Umbilical cord (tissue), 2 donors: Measurements from ENCODE around the gene ACOD1. TPM values are rescaled to one million over a fixed set of nuclear protein-coding genes. Genes with fewer than 3 reads are reported as not detected.
A peak's percentile ranks its signal among the peaks of the same experiment; 100 is the strongest.
"Not testable (repeated sequence)": the region's sequence is repeated elsewhere in the genome, so short reads cannot be mapped to it uniquely, and the experiment has no call there.

Experiments
- DNase-seq: peaks from one replicate; pipeline ENCODE4 v3.0.0-alpha.2; 2015; ENCODE audit warnings: low spot score
- total RNA-seq: library from RNA; depleted of rRNA; stranded (reverse); fragments of >200 nt; gene quantifications from one replicate; pipeline ENCODE4 v1.2.3, GENCODE V29; 2014; ENCODE audit warnings: low replicate concordance; ENCODE audit not compliant: insufficient read depth

The ACOD1 gene
- not detected for total RNA-seq

DNA sequence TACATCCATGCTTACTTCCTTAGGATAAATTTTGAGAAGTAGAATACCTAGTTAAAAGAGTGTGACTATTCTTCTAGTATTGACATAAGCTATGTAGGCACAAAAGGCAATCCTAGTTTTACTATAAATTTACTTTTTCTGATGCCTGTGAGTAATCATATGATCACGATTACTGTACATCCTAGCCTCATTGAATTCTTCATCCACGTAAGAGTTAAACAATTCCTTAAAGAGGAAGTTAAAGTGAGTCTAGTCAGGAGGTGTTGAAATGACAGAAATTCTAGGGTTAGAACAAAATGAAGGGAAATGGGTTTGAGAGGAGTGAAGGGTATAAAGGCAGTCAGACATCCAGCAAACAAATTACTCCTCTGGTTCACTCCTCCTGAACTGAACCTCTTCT is at the start of gene ACOD1:
TSS of gene ACOD1 (plus strand) at position 363 of the 400 bp plus-strand sequence. CDS start 48 bp downstream, outside the sequence.
- no peak for DNase-seq

DNA sequence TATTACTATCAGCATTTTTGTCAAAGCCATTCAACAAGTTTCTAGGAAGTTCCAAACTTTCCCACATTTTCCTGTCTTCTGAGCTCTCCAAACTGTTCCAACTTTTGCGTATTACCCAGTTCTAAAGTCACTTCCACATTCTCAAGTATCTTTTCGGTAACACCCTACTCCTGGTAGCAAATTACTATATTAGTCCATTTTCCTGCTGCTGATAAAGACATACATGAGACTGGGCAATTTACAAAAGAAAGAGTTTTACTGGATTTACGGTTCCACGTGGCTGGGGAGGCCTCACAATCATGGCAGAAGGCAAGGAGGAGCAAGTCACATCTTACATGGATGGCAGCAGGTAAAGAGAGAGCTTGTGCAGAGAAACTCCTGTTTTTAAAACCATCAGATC is 49.2 kb upstream of the ACOD1 start:
- not testable (repeated sequence) for DNase-seq

DNA sequence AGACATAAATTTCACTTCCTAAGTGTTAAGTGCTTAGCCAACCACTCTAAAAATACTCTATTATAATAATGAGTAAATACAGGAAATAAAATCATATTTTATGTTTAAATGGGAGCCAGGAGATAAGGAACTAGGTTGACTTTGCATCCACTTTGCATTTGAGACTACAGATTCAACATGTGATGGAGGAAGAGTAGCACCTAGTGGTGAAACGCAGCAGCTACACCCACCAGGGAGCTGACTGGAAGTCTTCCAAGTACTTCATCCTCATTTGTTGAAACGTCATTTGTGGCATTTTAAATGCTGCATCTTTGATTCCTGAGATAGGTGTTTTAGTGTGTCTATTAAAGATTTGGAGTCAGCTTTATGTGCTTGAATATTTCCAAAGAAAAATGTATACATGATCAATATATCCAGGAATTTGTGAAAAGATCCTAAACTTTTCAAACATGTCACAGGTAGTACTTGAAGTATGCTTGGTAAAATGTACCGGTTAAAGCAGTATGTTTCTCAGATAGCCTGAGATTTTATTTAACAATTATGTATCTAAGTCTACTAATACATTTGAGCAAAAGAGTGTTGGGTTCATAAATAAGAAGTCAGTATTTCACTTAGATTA is 44.7 kb upstream of the ACOD1 start:
- DNase-seq: peak; percentile 84

DNA sequence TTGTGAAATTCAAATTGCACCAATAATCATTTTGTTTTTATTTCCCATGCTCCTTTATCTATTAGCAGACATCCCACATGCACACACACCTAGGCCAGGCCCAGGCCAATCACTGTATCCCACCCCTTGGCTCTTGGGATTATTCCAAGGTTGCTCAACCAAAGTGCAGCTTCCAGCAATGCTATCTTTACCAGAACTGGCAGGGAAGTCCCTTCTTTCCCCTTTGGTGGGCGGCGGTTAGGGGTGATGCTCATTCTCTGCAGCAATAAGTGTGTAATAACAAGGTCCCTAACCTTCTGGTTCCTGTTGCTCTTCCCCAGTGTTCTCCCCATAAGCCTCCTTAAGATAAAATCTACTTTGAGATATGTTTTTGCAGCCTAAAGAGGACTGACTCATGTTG is 43.8 kb upstream of the ACOD1 start:
- peak; percentile 81 for DNase-seq

DNA sequence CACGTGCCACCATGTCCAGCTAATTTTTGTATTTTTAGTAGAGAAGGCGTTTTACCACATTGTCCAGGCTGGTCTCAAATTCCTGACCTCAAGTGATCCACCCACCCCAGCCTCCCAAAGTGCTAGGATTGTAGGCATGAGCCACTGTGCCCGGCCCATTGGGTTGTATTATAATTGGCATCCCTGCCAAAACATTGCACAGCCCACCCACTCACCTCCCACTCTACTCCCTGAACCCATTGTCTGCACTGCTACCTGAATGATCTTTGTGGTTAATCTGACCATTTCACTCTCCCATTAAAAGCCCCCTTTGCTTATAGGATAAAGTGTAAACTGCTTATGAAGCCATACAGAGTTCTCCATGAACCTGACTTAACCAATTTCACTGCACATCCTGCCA is 35.8 kb upstream of the ACOD1 start:
- DNase-seq: no peak

DNA sequence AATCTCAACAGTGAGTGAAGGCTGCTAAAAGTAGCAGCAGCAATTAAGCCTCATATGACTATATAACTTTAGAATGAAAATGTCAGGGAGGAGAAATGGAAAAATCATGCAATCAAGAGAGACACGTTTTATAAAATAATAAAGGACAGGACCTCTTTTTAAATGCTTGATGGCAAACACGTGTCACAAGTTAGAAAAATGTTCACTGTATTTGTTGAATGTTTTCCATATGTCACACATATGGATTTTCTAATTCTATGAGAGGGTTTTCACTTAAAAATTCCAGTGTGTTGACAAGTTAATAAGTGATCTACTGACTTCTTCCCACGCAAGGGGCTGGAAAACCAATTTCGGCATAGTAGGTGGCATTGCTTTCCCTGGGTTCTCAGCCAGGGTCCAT is 34.4 kb upstream of the ACOD1 start:
- DNase-seq: no peak

DNA sequence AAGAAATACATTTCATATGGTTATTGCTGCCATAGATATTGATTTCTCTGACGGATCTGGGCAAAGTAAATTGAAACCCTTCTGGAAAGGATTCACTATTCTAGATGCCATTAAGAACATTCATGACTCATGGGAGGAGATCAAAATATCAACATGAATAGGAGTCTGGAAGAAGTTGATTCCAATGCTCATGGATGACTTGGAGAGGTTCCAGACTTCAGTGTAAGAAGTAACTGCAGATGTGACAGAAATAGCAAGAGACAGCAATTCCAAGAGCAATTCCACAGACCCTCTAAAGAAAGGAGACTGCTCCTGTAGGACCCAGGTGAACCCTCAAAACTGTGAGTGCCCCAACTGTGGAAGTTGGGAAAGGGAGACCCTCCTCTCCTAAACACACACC is 31.2 kb upstream of the ACOD1 start:
- DNase-seq: peak; percentile 19

DNA sequence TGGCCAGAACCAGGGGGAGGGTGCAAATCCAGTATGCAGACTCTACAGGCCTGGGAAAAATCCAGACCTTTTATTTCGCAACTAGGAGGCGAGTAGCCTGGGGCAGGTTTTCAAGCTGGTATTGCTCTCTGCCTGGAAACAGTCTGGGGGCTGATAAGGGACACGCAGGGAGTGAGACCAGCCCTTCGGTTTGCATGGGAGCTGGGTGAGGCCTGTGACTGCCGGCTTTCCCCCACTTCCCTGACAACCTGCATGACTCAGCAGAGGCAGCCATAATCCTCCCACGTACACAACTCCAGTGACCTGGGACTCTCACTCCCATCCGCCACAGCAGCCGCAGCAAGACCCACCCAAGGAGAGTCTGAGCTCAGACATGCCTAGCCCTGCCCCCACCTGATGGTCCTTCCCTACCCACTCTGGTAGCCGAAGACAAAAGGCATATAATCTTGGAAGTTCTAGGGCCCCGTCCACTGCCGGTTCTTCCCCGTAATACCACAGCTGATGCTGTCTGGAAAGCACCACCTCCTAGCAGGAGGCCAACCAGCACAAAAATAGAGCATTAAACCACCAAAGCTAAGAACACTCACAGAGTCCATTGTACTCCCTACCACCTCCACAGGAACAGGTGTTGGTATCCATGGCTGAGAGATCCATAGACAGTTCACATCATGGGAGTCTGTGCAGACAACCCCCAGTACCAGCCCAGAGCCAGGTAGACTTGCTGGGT is 30.4 kb upstream of the ACOD1 start:
- peak; percentile 21 for DNase-seq

DNA sequence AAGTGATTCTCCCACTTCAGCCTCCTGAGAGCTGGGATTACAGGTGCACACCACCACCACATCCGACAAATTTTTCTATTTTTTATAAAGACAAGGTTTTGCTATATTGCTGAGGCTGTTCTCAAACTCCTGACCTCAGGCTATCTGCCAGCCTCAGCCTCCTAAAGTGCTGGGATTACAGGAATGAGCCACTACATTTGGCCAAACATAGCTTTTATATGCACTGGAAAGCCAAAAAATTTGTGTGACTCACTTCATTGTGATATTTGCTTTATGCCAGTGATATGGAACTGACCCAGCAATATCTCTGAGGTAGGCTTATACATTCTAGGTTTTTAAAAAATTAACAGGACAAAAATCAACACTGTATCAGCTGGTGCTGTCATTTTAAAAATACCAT is 26.8 kb upstream of the ACOD1 start:
- no peak for DNase-seq

DNA sequence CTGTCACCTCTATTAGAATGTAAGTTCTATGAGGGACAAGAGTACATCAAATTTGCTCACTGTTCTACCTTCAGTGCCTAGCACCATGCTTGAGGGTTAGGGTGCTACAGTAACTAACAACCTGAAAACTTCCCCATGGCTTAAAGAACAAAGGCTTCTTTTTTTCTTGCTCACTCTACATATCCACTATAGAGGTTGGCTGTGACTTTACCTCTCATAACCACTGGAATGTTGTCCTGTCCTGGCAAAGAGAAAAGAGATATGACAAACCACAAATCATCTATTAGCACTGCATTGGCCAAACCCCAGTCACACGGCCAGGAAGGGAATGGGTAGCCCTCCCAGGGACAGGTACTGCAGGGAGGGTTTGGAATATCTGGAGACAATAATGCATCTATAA is 23.2 kb upstream of the ACOD1 start:
- DNase-seq: no peak

DNA sequence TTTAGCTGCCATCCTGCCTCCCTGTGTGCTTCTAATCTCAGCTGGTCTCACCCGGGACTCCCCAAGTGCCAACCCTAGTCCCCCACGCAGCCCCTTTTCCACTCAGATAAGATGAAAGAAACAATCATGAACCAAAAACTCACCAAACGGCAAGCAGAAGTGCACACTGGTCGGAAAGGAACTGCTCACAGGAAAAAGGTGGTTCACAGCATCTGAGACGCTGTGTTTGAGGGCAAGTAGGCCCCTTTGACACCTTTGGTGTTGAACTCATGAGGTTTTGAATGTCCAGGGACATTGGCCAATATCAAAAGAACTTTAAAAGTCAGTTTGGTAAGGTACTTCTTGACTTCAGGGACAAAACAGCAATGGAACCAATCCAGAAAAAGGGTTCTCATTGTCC is 20.4 kb upstream of the ACOD1 start:
- no peak for DNase-seq

DNA sequence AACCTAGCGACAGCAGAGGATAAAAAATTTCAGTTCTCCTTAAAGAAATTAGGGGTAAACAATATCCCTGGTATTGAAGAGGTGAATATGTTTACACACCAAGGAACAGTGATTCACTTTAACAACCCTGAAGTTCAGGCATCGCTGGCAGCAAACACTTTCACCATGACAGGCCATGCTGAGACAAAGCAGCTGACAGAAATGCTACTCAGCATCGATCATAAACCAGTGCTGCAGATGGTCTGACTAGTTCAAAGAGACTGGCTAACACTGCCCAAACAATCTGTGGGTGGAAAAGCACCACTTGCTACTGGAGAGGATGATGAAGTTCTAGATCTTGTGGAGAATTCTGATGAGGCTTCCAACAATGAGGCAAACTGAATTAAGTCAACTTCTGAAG is 19.9 kb upstream of the ACOD1 start:
- DNase-seq: no peak

DNA sequence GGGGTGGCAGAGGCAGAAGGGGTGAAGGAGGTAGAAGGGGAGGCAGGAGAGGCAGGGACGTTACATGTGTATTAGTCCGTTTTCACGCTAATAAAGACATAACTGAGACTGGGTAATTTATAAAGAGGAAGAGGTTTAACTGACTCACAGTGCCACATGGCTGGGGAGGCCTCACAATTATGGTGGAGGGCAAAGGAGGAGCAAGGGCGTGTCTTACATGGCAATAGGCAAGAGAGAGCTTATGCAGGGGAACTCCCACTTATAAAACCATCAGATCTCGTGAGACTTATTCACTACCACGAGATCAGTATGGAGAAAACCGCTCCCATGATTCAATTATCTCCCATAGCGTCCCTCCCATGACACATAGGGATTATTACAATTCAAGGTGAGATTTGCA is 19.0 kb upstream of the ACOD1 start:
- DNase-seq: no peak

DNA sequence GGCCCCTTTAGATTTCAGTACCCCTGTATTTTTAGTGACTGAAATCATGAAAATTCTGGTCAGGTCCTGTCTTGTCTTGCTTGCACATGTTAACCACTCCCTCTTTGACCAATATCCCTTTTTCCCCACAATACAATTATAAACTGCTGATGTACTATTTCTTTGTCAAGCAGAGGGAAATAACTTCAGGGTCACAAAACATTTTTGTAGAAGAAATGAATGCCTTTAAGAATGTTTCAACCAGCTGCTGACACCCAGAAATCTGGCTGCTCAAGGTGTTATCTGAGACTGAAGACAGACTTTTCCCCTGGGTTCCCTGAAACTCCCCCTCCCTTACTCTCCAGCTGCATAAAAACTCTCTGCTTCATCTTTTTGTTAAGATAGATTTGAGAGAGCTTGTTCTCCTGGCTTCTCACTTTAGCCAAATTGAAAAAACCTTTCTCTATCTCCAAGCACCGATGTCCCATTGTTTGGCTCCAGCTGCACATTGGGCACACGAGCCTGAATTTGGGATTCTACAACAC is 18.4 kb upstream of the ACOD1 start:
- no peak for DNase-seq

DNA sequence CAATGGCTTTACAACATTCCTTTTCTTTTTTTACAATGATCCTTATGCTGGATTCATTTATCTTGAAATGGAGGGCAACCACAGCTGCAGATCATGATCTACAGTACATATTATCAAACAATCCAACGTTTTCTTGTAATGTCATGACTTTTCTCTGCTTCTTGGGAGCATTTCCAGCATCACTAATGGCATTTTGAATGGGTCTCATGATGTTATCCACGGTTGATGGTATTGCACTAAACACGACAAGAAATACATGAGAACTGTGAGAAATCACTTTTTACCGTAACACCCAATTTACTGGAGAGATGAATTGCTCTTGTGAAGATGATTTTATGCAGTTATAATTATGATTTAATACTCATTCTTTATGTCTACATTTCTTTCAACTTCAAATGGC is 16.2 kb upstream of the ACOD1 start:
- no peak for DNase-seq

DNA sequence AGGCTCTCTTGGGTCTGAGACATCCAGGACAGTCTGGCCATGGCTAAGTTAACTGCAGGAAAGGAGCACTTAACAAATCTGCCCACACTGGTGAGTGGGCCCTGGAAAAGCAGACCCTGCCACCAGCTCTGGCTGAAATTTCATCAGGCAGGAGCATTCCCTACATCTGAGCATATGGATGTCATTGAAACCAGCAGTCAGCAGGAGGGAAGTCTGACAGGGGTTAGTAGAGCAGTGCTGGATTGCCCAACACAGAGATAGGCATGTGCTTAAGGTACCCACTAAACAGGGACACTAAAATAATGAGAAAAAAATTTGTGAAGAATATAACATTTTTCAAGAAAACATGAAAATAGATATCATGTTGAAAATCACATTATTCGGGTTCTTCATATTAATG is 13.6 kb upstream of the ACOD1 start:
- no peak for DNase-seq

DNA sequence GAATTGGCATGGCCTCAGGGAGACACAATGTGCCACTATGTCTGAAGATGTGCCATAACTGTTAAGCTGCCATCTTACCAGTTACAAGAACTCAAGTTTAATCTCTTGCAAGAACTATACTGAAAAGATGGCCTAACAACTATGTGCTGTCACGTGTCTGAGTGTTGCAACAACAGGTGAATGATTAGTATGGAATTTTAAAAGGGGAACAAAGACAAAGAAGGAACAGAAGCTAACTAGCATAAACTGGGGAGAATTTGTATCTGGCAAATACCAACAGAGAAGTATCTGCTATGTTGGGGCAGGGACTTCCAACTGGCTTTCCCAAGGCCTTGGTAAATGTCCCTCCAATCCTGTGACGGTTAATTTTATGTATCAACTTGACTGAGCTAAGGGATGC is 11.5 kb upstream of the ACOD1 start:
- DNase-seq: no peak

DNA sequence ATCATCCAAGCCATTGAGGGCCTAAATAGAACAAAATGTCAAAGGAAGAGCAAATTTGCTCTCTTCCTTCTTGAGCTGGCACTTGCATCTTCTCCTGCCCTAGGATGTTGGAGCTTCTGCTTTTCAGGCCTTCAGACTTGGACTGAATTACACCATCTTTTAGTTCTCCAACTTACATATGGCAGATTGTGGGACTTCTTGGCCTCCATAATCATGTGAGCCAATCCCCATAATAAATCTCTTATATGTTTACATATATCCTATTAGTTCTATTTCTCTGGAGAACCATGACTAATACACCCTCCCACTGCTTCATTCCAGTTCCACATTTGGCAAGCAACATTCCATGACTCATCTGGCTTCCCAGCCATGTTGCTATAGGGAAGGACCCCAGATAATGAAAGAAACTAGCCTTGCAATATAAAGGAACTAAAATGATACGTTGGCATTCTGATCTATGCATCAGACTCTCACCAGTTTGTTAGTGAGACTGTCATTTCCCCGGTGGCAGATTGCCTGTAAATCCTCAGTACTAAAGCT is 11.0 kb upstream of the ACOD1 start:
- peak; percentile 74 for DNase-seq

DNA sequence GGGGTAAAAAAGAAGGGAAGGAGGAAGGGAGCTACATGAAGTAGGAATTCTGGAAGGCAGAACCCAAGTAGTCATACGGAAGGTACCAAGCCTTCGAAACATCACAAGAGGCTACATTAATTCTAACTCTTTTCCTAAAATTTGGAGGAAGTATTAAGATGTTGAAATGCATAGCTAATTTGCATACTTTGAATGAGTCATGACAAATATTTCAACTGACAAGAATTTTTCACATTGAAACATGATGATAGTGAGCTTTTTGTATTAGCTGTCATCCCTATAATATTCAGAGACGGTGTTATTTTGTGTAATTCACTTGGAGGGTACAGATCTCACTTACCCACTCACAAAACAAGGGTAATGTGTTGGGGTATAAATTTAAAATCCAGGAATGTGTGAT is 9.1 kb upstream of the ACOD1 start:
- DNase-seq: no peak

DNA sequence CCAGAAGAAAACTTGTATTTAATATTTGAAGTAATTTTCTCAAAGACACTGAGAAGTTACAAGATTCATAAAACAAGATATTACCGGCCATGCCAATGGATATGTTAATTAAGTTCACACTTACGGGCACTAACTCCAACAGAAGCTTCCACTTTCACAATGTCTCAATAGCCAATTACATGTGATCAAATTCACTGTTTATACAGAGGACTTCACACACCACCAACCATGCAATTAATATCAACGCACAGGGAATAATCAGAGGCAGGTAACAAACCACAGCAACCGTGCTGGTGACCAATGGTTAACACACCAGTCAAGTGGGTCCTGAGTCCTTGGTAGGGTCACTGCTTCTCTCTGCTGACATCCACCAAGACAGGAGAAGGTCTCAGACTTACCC is 5.9 kb upstream of the ACOD1 start:
- no peak for DNase-seq

DNA sequence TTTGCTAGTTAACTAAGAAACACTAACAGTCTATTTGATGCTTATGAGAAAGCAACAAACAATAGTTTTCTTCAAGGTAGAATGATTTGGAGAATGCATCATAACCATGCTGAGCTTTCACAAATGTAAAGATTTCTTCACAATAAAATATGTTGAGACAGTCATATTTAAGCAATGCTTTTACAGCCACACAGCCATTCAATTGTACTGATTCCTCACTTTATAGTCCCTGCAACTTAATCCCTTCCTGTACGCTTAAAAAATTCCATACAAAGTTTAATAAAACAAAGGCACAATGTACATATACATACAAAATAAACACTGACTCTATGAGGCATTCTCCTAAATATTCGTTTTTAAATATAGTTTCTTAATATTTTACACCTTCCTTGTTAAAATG is 4.7 kb upstream of the ACOD1 start:
- no peak for DNase-seq

DNA sequence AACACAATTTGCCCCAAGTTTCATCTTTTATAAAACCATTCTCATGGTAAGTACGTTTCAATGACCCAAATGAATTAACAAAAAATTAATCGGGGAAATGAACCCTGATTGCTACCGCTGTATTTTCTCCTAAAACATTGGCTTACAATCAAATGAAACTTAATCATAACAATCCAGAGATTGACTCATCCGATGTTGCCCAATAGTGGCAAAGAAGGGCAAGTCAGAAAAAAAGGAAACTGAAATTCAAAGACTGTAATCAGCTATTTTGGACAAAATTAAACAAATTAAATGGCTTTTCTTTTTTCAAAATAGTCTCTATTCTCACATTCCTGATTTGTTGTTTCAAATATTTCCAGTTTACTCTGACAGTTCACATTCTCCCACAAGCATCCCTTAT is 3.9 kb upstream of the ACOD1 start:
- no peak for DNase-seq

DNA sequence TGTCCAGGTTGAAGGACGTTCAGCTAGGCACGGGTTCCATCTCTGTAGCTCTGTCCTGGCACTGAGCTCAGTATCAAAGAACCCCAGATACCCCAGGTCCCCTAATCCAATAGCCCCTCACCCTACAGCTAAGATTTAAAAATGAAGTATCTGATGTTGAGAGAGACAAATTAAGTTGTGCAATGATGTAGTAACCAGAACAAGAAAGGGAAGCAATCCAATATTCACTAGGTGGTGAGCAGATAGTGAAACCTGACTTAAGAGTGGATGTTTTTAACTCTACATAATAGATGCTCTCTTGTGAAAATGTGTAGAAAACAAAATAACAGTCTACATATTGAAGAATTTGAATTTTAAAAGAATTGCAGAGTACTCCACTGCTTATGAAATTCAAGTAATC is 1.8 kb downstream of the ACOD1 start:
- DNase-seq: no peak
